GM12891 (cell line): ENCODE measurements around the gene SFMBT2.

Experiments used
- PAX5 ChIP-seq: IDR thresholded peaks from 2 replicates; pipeline ENCODE4 v1.6.1; 2011; ENCODE audit warnings: low read length, moderate library complexity, mild to moderate bottlenecking; ENCODE audit not compliant: insufficient read depth, severe bottlenecking
- POLR2A ChIP-seq: IDR thresholded peaks from 2 replicates; pipeline ENCODE4 v1.6.1; 2011; ENCODE audit warnings: low read depth, low read length, control low read depth
- POLR2AphosphoS5 ChIP-seq: IDR thresholded peaks from 2 replicates; pipeline ENCODE4 v1.6.1; 2011; ENCODE audit warnings: low read depth, low read length, control low read depth
- SPI1 ChIP-seq: IDR thresholded peaks from 2 replicates; pipeline ENCODE4 v1.6.1; 2011; ENCODE audit warnings: low read depth, low read length, control low read depth
- TAF1 ChIP-seq: IDR thresholded peaks from 2 replicates; pipeline ENCODE4 v1.6.1; 2011; ENCODE audit warnings: low read depth, low read length, control low read depth

- TF ChIP-seq POLR2A: no peak
- no peak for TF ChIP-seq POLR2AphosphoS5
- TF ChIP-seq SPI1: peak; percentile 50
- TF ChIP-seq TAF1: no peak
- TF ChIP-seq PAX5: no peak
Measured at GRCh38 chr10:7317786-7318446, 92.9 kb downstream of the SFMBT2 start.
